Activated CD4-positive, alpha-beta T cell treated with anti-CD3 and anti-CD28 coated beads, Interleukin-2, amount 10 ng/mL, durations not matched to agents 7 days and 5 days (primary cell): Measurements from ENCODE around the gene ARFGAP2. TPM values are rescaled to one million over a fixed set of nuclear protein-coding genes. Genes with fewer than 3 reads are reported as not detected.

Experiments
- CTCF ChIA-PET: fragments of 350-600 bp; sonication (Branson Sonifier 250); formaldehyde crosslinking; loops from one replicate; lab custom pipeline; 2021; ENCODE audit warnings: antibody characterized with exemption; lab: Charles Lee
- POLR2A ChIA-PET: fragments of 350-600 bp; sonication (Branson Sonifier 250); formaldehyde crosslinking; loops from one replicate; lab custom pipeline; 2021; ENCODE audit warnings: antibody characterized with exemption; lab: Charles Lee
- DNase-seq: peaks from one replicate; pipeline ENCODE4 v3.0.0-alpha.2; 2020
- H3K27ac Mint-ChIP-seq: one replicate; pipeline ENCODE4 v1.8.0; 2021; ENCODE audit warnings: mild to moderate bottlenecking, moderate library complexity, mixed read lengths
- H3K27me3 Mint-ChIP-seq: one replicate; pipeline ENCODE4 v1.8.0; 2021; ENCODE audit warnings: mixed read lengths
- H3K36me3 Mint-ChIP-seq: one replicate; pipeline ENCODE4 v1.8.0; 2021; ENCODE audit warnings: low read depth, mixed read lengths
- H3K4me1 Mint-ChIP-seq: one replicate; pipeline ENCODE4 v1.8.0; 2021; ENCODE audit warnings: mixed read lengths
- H3K4me3 Mint-ChIP-seq: one replicate; pipeline ENCODE4 v1.8.0; 2021; ENCODE audit warnings: mild to moderate bottlenecking, moderate library complexity, mixed read lengths
- H3K9me3 Mint-ChIP-seq: one replicate; pipeline ENCODE4 v1.8.0; 2021; ENCODE audit warnings: mixed read lengths
- total RNA-seq, 2 experiments: library from RNA; stranded (reverse); gene quantifications; one replicate each; pipeline ENCODE4 v1.2.3, GENCODE V29; 2021

The ARFGAP2 gene
- total RNA-seq, 2 experiments from 2014 or later = 88.1 to 103 TPM

DNA sequence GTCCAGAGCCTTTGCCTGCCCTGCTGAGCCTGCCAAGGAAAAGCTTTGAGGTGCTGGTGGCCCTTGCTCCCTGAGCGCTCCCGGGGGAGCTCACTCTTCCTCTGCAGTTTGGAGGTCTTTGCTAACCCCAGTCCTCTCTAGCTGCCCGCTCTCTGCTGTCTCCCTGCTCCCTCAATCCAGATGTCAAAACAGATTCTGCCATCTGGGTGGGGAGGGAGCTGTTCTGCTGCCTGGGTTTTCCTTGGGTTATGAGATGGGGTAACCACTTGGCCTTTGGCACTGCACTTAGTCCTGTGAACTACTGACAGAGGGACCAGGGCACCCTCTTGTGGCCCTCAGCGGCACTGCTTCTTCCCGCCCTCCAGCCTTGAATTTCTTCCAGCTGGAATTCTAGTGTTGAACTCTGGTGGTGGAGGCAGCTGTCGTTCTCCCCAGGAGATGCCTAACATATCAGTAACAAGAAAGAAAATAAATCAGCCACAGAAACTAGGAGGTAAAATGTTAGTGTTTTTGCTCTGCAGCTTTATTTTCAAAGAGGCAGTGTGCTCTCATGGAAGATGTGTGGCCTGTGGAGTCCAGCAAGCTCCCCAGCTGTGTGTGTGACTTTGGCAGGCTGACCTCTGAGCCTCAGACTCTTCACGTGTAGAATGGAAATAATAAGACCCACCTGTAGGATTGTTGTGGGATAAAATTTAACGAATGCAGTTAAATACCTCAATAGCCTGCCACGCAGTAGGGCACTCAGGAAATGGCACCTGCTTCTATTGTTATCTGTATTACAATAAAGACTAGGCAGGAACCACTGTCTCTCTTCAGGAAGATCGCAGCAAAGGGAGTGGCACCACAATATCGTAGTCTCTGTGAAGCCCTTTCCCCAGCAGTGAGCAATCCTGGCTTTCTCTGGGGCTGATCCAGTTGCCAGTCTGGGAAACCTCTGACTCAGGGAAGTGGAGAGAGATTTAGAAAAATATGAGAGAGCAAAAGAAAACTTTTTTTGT is 23.4 kb downstream of the ARFGAP2 start:
- DNase-seq = peak; percentile 58
- no peaks in the 10 kb centered on the region for H3K9me3 Mint-ChIP-seq
- no peak overlapping the region for H3K4me3 Mint-ChIP-seq
- H3K27me3 Mint-ChIP-seq = no peaks in the 10 kb centered on the region
- H3K36me3 Mint-ChIP-seq = no peaks in the 10 kb centered on the region
- peaks cover 26% of the 10 kb centered on the region for H3K4me1 Mint-ChIP-seq
- ChIA-PET POLR2A (interaction anchor here (1.0 kb wide), 1 partner anchor 201 kb away, joined by 7 read pairs; no protein-coding TSS in a partner anchor), CTCF (interaction anchor here (0.7 to 2.5 kb wide), 18 partner anchors 9 to 275 kb away, joined by 3 to 15 read pairs (median 4); partner anchors contain the start of gene ACP2)
- peak overlapping the region; percentile 65 for H3K27ac Mint-ChIP-seq

DNA sequence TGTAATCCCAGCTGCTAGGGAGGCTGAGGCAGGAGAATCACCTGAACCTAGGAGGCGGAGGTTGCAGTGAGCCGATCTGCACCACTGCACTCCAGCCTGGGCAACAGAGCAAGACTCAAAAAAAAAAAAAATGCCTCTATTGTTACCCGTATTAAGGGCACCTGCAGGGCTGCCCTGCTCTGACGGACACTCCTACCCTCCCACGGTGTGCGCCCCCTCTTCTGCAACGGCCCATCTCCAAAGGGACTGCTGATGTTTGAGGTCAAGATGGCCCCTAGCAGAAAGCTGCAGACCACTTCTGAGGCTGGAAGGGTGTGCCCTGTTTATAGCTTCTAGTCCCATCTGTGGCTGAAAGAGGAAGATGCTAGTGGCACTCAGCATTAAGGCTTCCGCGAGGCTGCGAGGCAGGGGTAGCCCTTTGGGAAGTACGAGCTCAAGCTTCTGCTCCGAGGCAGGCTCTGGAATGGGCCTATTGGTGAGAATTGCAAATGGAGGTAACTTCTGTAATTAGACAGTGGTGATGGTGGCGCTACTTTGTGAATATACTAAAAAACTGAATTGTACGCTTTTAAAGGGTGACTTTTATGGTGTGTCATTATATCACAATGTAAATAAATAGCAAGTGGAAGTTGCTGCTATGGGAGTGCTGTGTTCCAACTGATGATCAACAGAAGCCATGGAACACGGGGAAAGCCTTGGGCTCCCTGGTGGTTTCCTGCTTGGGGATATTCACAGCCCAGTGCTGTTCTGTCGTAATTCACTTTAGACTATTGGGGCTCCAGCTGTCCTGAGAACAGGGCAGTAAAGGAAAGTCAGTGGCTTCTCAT is 24.3 kb downstream of the ARFGAP2 start:
- Mint-ChIP-seq H3K4me3 (no peak overlapping the region), H3K36me3 (no peaks in the 10 kb centered on the region), H3K9me3 (no peaks in the 10 kb centered on the region), H3K4me1 (peaks cover 25% of the 10 kb centered on the region), H3K27ac (peak overlapping the region; percentile 34), H3K27me3 (no peaks in the 10 kb centered on the region)
- POLR2A ChIA-PET = no interaction called here
- DNase-seq = no peak
- CTCF ChIA-PET = interaction anchor here (0.7 to 2.5 kb wide), 16 partner anchors 11 to 274 kb away, joined by 3 to 15 read pairs (median 4); partner anchors contain the start of gene ACP2

DNA sequence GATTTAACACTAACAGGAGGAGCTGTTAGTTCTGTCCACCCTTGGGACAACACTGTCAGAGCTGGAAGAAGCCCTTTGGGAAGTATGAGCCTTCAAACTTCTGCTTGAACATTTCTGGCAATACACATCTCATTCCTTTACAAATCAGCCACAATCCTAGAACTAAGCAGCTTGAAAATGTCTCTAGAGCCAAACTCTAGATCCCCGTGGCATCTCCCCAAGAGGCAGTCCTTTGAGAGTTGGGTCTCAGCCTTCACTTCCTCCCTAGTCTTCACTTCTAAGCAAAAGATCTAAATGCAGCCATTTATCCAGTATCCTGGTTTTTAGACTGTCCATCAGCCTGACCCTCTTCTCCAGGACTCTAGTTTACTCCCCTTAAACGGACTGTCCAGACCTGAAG is 26.9 kb downstream of the ARFGAP2 start:
- DNase-seq = no peak
- POLR2A ChIA-PET = no interaction called here
- no peaks in the 10 kb centered on the region for H3K36me3 Mint-ChIP-seq
- H3K27ac Mint-ChIP-seq = no peak overlapping the region
- no peaks in the 10 kb centered on the region for H3K9me3 Mint-ChIP-seq
- CTCF ChIA-PET = no interaction called here
- no peak overlapping the region for H3K4me3 Mint-ChIP-seq
- H3K4me1 Mint-ChIP-seq = peaks cover 16% of the 10 kb centered on the region
- H3K27me3 Mint-ChIP-seq = no peaks in the 10 kb centered on the region

DNA sequence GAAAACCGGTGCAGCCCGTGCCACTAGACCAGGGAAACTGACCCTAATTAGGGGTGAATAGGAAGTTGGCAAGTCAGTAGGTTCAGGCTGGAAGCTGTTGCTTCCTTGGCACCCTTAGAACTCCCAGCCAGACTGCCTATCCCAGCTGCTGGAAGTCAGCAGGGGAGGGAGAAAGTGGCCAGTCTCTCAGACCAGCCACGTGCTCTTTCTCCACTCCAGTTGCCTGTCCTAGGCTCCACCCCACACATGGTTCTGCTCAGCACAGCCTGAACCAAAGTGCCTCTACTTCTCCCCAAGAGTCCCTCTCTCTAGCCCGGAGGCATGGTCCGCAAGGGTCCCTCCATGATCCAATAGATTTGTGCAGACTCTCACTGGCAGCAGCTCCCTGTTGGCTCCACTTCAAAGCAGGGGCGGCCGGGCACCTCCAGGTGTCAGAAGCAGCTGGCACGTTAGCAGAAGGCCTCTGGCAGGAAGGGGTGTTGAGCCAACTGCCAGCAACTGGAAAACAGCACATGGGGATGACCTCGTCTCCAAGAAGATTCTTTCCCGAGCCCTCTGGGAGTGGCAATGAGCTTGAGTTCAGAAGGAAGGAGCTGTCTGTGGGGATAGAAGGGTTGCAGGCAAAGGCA is 27.7 kb downstream of the ARFGAP2 start:
- Mint-ChIP-seq H3K4me1 (peaks cover 9% of the 10 kb centered on the region), H3K27me3 (no peaks in the 10 kb centered on the region)
- CTCF ChIA-PET = no interaction called here

DNA sequence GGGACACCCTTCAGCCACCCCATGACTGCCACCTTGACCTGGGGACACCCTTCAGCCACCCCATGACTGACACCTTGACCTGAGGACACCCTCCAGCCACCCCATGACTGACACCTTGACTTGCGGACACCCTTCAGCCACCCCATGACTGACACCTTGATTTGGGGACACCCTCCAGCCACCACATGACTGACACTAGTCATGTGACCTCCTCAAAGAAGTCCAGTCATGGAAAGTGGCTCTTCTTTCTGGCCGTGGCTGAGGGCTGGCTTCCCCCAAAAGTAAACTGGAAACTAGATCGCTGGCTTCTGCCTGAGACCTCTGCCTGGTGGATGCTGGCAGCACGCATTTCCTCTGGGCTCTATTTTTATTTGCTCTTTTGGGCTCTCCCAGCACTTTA is 28.4 kb downstream of the ARFGAP2 start:
- no peak overlapping the region for H3K4me3 Mint-ChIP-seq
- no peaks in the 10 kb centered on the region for H3K36me3 Mint-ChIP-seq
- H3K9me3 Mint-ChIP-seq = no peaks in the 10 kb centered on the region
- H3K27me3 Mint-ChIP-seq = no peaks in the 10 kb centered on the region
- no peak overlapping the region for H3K27ac Mint-ChIP-seq
- POLR2A ChIA-PET = no interaction called here
- H3K4me1 Mint-ChIP-seq = peaks cover 4% of the 10 kb centered on the region
- no peak for DNase-seq
- CTCF ChIA-PET = no interaction called here

More for the DNA sequence above, 27.7 kb downstream of the ARFGAP2 start:
- Mint-ChIP-seq H3K27ac (no peak overlapping the region), H3K36me3 (no peaks in the 10 kb centered on the region), H3K4me3 (no peak overlapping the region), H3K9me3 (no peaks in the 10 kb centered on the region)
- no peak for DNase-seq
- POLR2A ChIA-PET = no interaction called here

DNA sequence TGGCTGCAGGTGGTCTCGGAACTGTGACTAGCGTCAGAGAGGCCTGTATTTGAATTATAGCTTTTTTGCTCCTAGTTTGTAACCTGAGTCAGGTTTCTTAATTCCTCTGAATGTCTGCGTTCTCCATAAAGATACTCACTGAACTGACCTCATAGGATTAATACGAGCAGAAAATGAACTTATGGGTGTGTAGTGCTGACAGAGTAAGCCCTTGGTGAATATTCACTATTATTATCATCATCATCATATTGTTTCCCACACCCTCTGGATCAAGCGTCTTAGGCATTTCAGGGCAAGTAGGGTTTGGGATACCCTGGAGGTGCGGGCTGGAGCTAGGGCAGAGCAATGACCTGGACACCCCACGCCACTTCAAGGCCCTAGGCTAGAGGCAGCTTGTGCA is 29.0 kb downstream of the ARFGAP2 start:
- Mint-ChIP-seq H3K27me3 (no peaks in the 10 kb centered on the region), H3K36me3 (no peaks in the 10 kb centered on the region), H3K4me3 (no peak overlapping the region), H3K4me1 (no peaks in the 10 kb centered on the region), H3K27ac (no peak overlapping the region), H3K9me3 (no peaks in the 10 kb centered on the region)
- no peak for DNase-seq
- ChIA-PET POLR2A (no interaction called here), CTCF (interaction anchor here (1.0 kb wide), 1 partner anchor 70 kb away, joined by 3 read pairs; no protein-coding TSS in a partner anchor)

DNA sequence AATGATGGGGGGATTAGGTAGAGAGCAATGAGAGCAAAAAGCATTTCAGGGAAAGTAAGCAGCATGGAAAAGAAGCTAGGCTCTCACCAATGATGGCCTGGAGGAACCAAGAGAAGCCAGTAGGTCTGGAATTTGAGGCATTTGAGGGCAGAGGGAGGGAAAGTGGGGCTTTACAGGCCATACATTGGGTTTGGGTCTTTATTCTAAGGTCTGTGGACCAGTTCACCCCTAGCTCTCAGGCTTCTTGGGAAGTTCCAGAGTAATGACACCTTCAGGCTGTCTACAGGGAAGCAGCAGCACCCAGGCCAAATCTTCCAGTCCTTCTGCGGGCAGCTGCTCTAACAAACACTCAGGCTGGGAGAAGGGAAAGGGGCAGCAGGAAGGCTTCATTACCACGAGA is 29.4 kb downstream of the ARFGAP2 start:
- Mint-ChIP-seq H3K4me3 (no peak overlapping the region), H3K27me3 (no peaks in the 10 kb centered on the region), H3K27ac (no peak overlapping the region), H3K36me3 (no peaks in the 10 kb centered on the region), H3K9me3 (no peaks in the 10 kb centered on the region), H3K4me1 (no peaks in the 10 kb centered on the region)
- CTCF ChIA-PET = interaction anchor here (1.0 to 1.2 kb wide), 2 partner anchors 25 to 70 kb away, joined by 3 read pairs; no protein-coding TSS in a partner anchor
- POLR2A ChIA-PET = no interaction called here
- DNase-seq = no peak

DNA sequence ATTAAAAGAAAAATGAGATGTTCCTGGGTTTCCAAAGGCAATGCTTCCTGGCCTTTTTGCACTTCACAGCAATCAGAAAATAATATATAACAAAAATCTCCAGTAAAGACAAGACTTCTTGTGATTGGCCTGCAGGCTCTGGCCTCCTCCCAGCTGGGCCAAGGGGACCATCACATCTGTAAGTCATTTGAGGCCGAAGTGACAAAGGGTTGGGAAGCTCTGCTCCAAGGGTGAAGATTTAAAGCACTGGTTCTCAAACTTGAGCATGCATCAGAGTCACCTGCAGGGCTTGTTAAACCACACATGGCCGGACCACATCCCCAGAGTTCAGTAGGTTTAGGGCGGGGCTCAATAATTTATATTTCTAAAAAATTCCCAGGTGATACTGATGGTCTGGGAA is 32.1 kb downstream of the ARFGAP2 start:
- Mint-ChIP-seq H3K9me3 (no peaks in the 10 kb centered on the region), H3K4me1 (peaks cover 1% of the 10 kb centered on the region), H3K36me3 (no peaks in the 10 kb centered on the region), H3K27me3 (no peaks in the 10 kb centered on the region), H3K27ac (no peak overlapping the region), H3K4me3 (no peak overlapping the region)
- ChIA-PET POLR2A (no interaction called here), CTCF (interaction anchor here (0.7 to 1.5 kb wide), 2 partner anchors 9 to 18 kb away, joined by 3 read pairs; no protein-coding TSS in a partner anchor)
- DNase-seq = no peak

DNA sequence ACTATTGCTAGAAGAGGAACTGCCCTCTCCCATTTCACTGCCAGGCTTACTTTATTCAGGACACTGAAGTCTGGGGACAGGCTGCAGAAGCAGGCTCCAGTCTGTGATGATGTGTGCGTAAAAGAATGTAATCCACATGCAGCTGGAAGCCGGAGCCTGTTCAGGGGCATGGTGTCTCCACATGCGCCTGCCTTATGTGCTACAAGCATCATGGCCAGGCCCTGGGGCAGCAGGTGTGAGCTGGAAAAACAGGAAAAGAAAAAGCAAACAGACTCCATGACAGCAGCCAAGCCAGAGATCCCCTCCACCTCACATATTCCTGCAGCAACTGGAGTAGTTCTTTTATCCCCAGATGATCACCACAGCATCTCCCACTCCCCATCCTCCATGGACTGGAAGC is 33.4 kb downstream of the ARFGAP2 start:
- Mint-ChIP-seq H3K4me1 (peaks cover 5% of the 10 kb centered on the region), H3K27ac (no peak overlapping the region), H3K4me3 (no peak overlapping the region), H3K9me3 (no peaks in the 10 kb centered on the region), H3K36me3 (peaks cover 2% of the 10 kb centered on the region), H3K27me3 (no peaks in the 10 kb centered on the region)
- POLR2A ChIA-PET = no interaction called here
- no peak for DNase-seq
- CTCF ChIA-PET = no interaction called here

DNA sequence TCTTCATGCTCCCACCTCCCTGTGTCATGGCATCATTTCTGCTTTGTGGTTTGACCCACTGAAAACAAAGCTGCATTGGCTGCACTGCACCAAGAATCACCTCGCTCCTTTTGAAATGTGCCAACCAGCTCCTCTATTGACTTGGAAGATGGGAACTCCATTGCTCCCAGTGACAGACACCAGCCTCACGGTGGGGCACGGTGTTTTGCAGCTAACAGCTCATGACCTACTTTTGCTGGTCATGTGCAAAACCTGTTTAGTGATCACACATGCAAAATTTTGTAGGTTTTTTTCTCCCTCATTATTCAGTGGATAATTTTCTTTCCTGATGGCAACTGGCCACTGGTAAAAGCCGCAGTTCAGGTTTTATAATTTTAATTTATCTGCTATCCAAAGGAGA is 36.8 kb downstream of the ARFGAP2 start:
- no peak overlapping the region for H3K4me3 Mint-ChIP-seq
- H3K36me3 Mint-ChIP-seq = peaks cover 6% of the 10 kb centered on the region
- no peak for DNase-seq
- no peaks in the 10 kb centered on the region for H3K9me3 Mint-ChIP-seq
- no peak overlapping the region for H3K27ac Mint-ChIP-seq
- POLR2A ChIA-PET = no interaction called here
- H3K4me1 Mint-ChIP-seq = peaks cover 5% of the 10 kb centered on the region
- CTCF ChIA-PET = interaction anchor here (0.5 to 1.5 kb wide), 5 partner anchors 23 to 314 kb away, joined by 3 to 4 read pairs (median 3); no protein-coding TSS in a partner anchor
- H3K27me3 Mint-ChIP-seq = no peaks in the 10 kb centered on the region

DNA sequence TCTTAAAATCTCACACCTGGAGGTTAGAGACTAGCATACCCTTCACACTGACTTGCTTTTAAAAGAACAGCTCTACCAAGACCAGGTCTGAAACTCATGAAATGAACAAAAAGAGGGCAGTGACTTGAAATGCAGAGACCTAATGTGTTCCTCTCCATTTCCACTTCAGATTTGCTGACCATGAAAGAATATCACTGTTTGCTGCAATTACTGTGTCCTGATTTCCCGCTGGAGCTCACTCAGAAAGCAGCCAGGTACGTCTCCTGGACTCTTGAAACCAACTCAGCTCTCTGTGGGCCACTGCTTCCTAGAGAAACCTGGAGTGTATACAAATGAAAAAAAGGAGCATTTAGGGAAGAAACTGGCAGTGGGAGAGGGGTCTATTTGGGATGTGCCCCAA is 39.2 kb downstream of the ARFGAP2 start:
- CTCF ChIA-PET = interaction anchor here (0.5 kb wide), 1 partner anchor 125 kb away, joined by 4 read pairs; no protein-coding TSS in a partner anchor
- Mint-ChIP-seq H3K36me3 (peaks cover 6% of the 10 kb centered on the region), H3K27ac (no peak overlapping the region), H3K27me3 (no peaks in the 10 kb centered on the region), H3K4me3 (no peak overlapping the region), H3K4me1 (peaks cover 5% of the 10 kb centered on the region), H3K9me3 (no peaks in the 10 kb centered on the region)
- POLR2A ChIA-PET = no interaction called here
- no peak for DNase-seq

DNA sequence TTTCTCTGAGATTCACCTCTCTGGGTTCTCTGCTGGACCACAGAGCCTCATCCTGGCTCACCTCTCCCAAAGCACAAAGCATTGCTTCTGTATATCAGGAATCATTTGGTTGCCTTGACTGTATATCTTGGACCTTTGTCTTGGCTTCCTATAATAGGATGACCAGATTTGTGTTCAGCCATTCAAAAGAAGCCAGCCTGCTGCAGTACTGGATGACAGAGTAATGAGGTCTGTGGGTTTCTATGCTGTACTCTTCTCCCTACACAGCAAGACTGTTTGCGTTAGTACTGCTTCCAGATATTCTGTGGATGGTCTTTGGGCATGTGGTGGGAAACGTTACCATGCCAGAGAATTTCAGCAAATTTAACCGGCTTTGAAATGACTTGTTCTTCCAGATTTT is 39.8 kb downstream of the ARFGAP2 start:
- ChIA-PET CTCF (no interaction called here), POLR2A (no interaction called here)
- H3K4me1 Mint-ChIP-seq = peaks cover 5% of the 10 kb centered on the region
- no peak overlapping the region for H3K27ac Mint-ChIP-seq
- H3K27me3 Mint-ChIP-seq = no peaks in the 10 kb centered on the region
- no peak overlapping the region for H3K4me3 Mint-ChIP-seq
- no peaks in the 10 kb centered on the region for H3K9me3 Mint-ChIP-seq
- peaks cover 6% of the 10 kb centered on the region for H3K36me3 Mint-ChIP-seq
- DNase-seq = no peak
